Measurements from ENCODE around the gene CPHXL2.

The CPHXL2 gene

DNA sequence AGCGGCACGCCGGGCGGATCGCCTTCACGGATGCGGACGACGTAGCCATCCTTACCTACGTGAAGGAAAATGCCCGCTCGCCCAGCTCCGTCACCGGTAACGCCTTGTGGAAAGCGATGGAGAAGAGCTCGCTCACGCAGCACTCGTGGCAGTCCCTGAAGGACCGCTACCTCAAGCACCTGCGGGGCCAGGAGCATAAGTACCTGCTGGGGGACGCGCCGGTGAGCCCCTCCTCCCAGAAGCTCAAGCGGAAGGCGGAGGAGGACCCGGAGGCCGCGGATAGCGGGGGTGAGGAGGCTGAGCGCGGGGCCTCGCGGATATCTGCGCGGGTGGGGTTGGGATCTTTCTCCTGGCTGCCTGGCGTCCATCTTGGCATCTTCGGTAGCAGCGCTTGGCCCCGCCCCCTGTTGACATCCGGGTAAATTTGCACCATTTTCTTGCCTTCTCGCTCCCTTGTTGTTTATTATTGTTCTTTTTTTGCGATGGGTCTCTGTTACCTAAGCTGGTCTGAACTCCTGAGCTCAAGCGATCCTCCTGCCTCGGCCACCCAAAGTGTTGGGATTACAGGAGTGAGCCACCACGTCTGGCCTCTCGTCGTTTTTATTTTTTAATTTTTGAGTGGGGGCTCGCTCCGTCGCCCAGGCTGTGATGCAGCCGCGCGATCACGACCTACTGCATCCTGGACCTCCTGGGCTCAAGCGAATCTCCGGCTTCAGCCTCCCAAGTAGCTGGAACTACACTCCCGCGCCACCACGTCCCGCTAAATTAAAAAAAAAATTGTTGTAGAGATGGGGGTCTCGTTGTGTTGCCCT is 28.3 kb downstream of the CPHXL2 start:
- Histone ChIP-seq H3K36me3 (ENCODE audit: insufficient read depth, low read length) (peaks cover 19% of the 10 kb centered on the region; the same call in 1 of the 2 replicates), H3K27ac (peak overlapping the region; percentile 84), H3K4me3 (peak overlapping the region; percentile 89), H3K9ac (ENCODE audit: insufficient read length) (peak overlapping the region; percentile 89), H3K9me3 (ENCODE audit: low read depth, low read length) (no peaks in the 10 kb centered on the region)
- no peak for DNase-seq (ENCODE audit: low read depth, low spot score)
- TF ChIP-seq EZH2 (IDR thresholded peaks at IDR 0.05) (no peak), FOXP2 (optimal IDR thresholded peaks at IDR 0.05; ENCODE audit: control extremely low read depth, extremely low read length, insufficient read depth) (no peak)

DNA sequence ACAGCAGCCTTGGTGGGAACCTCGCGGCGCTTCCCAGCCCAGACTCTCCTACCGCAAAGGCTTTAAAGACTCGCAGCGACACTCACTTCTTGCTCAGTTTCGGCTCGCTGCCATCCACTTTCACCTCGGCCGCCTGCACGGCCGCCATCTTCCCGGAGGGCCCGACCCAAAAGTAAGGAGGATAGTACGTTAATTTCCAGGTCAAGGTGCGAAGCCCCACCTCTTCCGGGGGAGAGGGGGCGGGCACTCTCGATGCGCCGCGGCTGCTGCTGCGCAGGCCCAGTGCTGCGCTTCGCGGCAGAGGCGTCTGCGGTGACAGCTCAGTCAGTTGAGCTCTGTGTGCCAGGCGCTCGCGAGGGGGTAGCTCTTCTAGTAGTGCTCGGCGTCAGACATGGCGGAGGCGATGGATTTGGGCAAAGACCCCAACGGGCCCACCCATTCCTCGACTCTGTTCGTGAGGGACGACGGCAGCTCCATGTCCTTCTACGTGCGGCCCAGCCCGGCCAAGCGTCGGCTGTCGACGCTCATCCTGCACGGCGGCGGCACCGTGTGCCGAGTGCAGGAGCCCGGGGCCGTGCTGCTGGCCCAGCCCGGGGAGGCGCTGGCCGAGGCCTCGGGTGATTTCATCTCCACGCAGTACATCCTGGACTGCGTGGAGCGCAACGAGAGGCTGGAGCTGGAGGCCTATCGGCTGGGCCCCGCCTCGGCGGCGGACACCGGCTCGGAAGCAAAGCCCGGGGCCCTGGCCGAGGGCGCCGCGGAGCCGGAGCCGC is 29.1 kb downstream of the CPHXL2 start, which contains the start of the genes KARS1 and TERF2IP:
TSS of gene KARS1 (minus strand) at position 174 of the 773 bp plus-strand sequence. CDS start at position 148, 26 bp downstream.
TSS of gene TERF2IP (plus strand) at position 282 of the 773 bp plus-strand sequence. CDS start at position 392, 110 bp downstream.
- Histone ChIP-seq H3K4me3 (peak within 1 kb of the TSS; percentile 89), H3K36me3 (ENCODE audit: insufficient read depth, low read length) (peaks cover 24% of the 10 kb centered on the region; the same call in 1 of the 2 replicates), H3K27ac (peak within 1 kb of the TSS; percentile 84), H3K9me3 (ENCODE audit: low read depth, low read length) (no peaks in the 10 kb centered on the region), H3K9ac (ENCODE audit: insufficient read length) (peak within 1 kb of the TSS; percentile 92)
- no peak for DNase-seq (ENCODE audit: low read depth, low spot score)
- TF ChIP-seq EZH2 (IDR thresholded peaks at IDR 0.05) (no peak), FOXP2 (optimal IDR thresholded peaks at IDR 0.05; ENCODE audit: control extremely low read depth, extremely low read length, insufficient read depth) (no peak), POLR2AphosphoS5 (IDR thresholded peaks at IDR 0.05; ENCODE audit: borderline replicate concordance, low read depth, low read length) (peak; percentile 86)

DNA sequence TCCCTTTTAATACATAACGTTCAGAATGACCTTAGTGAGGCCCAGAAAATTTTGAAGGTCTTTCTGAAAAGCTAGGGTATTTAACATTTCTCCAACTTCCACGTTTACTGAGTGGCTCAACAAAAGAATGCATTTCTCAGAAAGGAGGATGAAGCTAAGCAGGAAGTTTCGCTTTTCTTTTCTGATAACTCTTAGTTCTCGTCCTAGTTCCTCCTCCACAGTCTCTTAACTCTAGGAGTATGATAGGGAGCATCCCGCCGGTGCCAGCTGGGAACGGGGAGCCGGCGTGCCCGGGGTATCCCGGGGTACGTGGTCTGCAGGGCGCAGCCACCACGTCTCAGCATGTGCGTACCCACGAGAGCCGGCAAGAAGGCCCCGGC is 29.7 kb downstream of the CPHXL2 start:
- no peak for TF ChIP-seq FOXP2 (optimal IDR thresholded peaks at IDR 0.05; ENCODE audit: control extremely low read depth, extremely low read length, insufficient read depth)
- no peak for TF ChIP-seq EZH2 (IDR thresholded peaks at IDR 0.05)
- TF ChIP-seq POLR2AphosphoS5 (IDR thresholded peaks at IDR 0.05; ENCODE audit: borderline replicate concordance, low read depth, low read length), result no peak
- no peaks in the 10 kb centered on the region for H3K9me3 ChIP-seq (ENCODE audit: low read depth, low read length)
- H3K36me3 ChIP-seq (ENCODE audit: insufficient read depth, low read length), result peaks cover 25% of the 10 kb centered on the region; the same call in 1 of the 2 replicates
- no peak for DNase-seq (ENCODE audit: low read depth, low spot score)
- H3K9ac ChIP-seq (ENCODE audit: insufficient read length), result peak overlapping the region; percentile 92
- H3K4me3 ChIP-seq, result peak overlapping the region; percentile 89
- peak overlapping the region; percentile 19; the same call in 1 of the 2 replicates for H3K27ac ChIP-seq

DNA sequence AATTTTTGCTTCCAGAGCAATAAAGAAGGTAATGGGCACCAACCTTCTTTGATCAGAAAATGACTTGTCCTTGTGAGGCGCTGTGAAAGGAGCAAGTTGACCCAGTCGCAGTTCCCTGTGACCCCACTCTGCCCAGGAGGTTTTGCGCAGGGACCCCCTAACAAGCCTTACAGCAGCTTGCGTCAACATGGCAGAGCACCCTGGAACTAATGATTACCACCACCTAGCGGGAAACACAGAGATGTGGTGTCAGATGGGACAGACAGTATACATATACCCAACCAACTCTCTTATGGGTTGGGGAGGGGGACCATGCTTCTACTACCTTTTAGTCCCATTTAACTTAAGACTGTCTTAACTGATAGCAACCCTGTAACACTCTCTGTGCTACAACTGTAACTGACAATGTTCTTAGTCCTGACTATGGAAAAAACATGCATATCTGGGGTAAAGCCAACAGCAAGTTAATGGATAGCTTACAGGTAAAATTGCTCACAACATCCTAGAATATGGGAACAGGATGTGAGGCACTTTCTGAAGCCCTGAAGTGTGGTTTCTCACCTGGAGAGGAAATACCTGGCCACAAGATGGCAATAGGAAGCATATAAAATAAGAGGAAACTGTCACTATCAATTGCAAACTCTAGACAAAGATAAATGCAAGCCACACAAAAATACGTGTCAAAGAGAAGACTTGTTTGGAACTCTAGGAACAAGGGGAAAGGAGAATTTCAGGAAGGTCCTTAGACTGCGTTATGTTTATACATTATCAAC is 32.4 kb downstream of the CPHXL2 start:
- TF ChIP-seq FOXP2 (optimal IDR thresholded peaks at IDR 0.05; ENCODE audit: control extremely low read depth, extremely low read length, insufficient read depth), result no peak
- no peak for TF ChIP-seq POLR2AphosphoS5 (IDR thresholded peaks at IDR 0.05; ENCODE audit: borderline replicate concordance, low read depth, low read length)
- no peak for TF ChIP-seq EZH2 (IDR thresholded peaks at IDR 0.05)
- H3K36me3 ChIP-seq (ENCODE audit: insufficient read depth, low read length), result peaks cover 46% of the 10 kb centered on the region; the same call in 1 of the 2 replicates
- no peak overlapping the region for H3K9ac ChIP-seq (ENCODE audit: insufficient read length)
- H3K9me3 ChIP-seq (ENCODE audit: low read depth, low read length), result no peaks in the 10 kb centered on the region
- H3K27ac ChIP-seq, result no peak overlapping the region
- DNase-seq (ENCODE audit: low read depth, low spot score), result no peak
- no peak overlapping the region for H3K4me3 ChIP-seq

DNA sequence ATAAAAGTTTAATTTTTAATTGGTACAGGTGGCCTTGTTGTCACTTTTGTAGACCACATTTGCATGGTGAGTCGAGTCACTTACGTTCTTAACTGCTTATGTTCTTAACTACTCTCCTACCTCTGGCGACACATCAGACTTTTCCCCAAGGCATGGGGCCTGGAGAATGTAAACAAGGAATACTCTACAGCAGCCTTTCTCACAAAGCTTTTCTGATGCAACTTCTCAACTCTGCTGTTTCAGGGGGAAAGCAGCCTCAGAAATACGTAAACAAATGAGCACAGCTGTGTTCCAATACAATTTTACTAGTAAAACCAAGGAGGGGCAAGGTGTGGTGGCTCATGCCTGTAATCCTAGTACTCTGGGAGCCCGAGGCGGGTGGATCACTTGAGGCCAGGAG is 36.2 kb downstream of the CPHXL2 start:
- Histone ChIP-seq H3K36me3 (ENCODE audit: insufficient read depth, low read length) (peaks cover 56% of the 10 kb centered on the region), H3K27ac (no peak overlapping the region), H3K9ac (ENCODE audit: insufficient read length) (no peak overlapping the region), H3K9me3 (ENCODE audit: low read depth, low read length) (no peaks in the 10 kb centered on the region), H3K4me3 (no peak overlapping the region)
- no peak for DNase-seq (ENCODE audit: low read depth, low spot score)
- TF ChIP-seq EZH2 (IDR thresholded peaks at IDR 0.05), result no peak
- no peak for TF ChIP-seq FOXP2 (optimal IDR thresholded peaks at IDR 0.05; ENCODE audit: control extremely low read depth, extremely low read length, insufficient read depth)
- no peak for TF ChIP-seq POLR2AphosphoS5 (IDR thresholded peaks at IDR 0.05; ENCODE audit: borderline replicate concordance, low read depth, low read length)

DNA sequence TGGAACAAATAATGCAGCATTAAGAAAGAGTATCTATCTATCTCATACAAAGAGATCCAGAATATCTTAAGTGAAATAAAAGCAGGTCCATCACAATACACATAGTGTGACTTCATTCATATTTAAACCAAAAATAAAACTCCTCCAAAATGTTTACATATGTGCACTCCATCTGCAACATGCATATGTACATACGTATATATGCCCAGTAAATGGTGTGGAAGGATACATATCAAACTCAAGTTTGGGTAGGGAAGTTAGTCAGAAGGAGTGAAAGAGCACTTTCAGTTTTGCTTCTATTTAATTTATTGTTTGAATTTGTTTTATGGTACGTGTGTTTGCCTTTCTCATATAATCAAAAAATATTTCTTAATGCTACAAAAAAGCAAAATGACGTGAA is 41.8 kb downstream of the CPHXL2 start:
- DNase-seq (ENCODE audit: low read depth, low spot score), result no peak
- no peaks in the 10 kb centered on the region for H3K9me3 ChIP-seq (ENCODE audit: low read depth, low read length)
- no peak for TF ChIP-seq POLR2AphosphoS5 (IDR thresholded peaks at IDR 0.05; ENCODE audit: borderline replicate concordance, low read depth, low read length)
- no peak for TF ChIP-seq EZH2 (IDR thresholded peaks at IDR 0.05)
- no peak for TF ChIP-seq FOXP2 (optimal IDR thresholded peaks at IDR 0.05; ENCODE audit: control extremely low read depth, extremely low read length, insufficient read depth)
- H3K9ac ChIP-seq (ENCODE audit: insufficient read length), result no peak overlapping the region
- H3K4me3 ChIP-seq, result no peak overlapping the region
- H3K27ac ChIP-seq, result no peak overlapping the region
- H3K36me3 ChIP-seq (ENCODE audit: insufficient read depth, low read length), result peaks cover 59% of the 10 kb centered on the region

DNA sequence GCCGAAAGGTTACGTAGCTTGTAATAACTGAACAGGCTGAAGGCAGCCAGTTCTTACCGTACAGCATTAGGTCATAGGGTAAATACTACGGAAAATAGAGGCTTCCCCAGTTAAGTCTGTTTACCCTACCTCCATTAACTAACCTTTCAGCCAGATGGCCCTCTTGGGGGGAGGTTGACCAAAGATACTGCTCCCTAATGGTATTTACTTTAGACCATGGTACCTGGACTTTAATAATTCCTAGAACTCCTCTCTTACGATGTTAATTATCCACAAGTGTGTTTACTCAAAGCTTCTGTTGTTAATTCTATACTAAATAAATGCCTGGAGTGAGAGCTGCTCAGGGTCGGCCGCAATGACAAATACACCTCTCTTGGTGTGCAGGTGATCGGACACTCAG is 44.0 kb downstream of the CPHXL2 start:
- no peak for DNase-seq (ENCODE audit: low read depth, low spot score)
- Histone ChIP-seq H3K9me3 (ENCODE audit: low read depth, low read length) (no peaks in the 10 kb centered on the region), H3K9ac (ENCODE audit: insufficient read length) (no peak overlapping the region), H3K36me3 (ENCODE audit: insufficient read depth, low read length) (peaks cover 67% of the 10 kb centered on the region), H3K27ac (no peak overlapping the region), H3K4me3 (no peak overlapping the region)
- TF ChIP-seq POLR2AphosphoS5 (IDR thresholded peaks at IDR 0.05; ENCODE audit: borderline replicate concordance, low read depth, low read length) (no peak), FOXP2 (optimal IDR thresholded peaks at IDR 0.05; ENCODE audit: control extremely low read depth, extremely low read length, insufficient read depth) (no peak), EZH2 (IDR thresholded peaks at IDR 0.05) (no peak)

Measured in SK-N-MC (cell line).